HL-60 (cell line): Measurements from ENCODE around the gene BEST2.

Experiments used
- GABPA ChIP-seq: IDR thresholded peaks from 2 replicates; pipeline ENCODE4 v1.6.1; 2012; ENCODE audit warnings: low read depth
- SPI1 ChIP-seq: IDR thresholded peaks from 2 replicates; pipeline ENCODE4 v1.6.1; 2012; ENCODE audit warnings: low read depth, mild to moderate bottlenecking, borderline replicate concordance
- TF ChIP-seq, protein P1 (sequence below): IDR thresholded peaks from one replicate; pipeline ENCODE4 v1.5.1; 2011; ENCODE audit warnings: low read length, control low read depth, inconsistent platforms; ENCODE audit not compliant: insufficient read depth
- TF ChIP-seq, protein P2 (sequence below): IDR thresholded peaks from 2 replicates; pipeline ENCODE4 v1.6.1; 2012; ENCODE audit warnings: low read depth; ENCODE audit not compliant: insufficient replicate concordance

DNA sequence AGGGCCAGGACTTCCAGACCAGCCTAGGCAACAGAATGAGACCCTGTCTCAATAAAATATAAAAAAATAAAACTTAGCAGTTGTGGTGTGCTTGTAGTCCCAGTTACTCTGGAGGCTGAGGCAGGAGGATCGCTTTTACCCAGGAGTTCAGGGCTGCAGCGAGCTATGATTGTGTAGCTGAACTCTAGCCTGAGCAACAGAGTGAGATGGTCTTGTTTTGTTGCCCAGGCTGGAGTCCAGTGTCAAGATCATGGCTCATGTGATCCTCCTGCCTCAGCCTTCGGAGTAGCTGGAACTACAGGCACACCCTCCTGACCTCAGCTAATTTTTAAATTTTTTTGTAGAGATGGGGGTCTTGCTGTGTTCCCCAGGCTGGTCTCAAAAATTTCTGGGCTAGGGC lies 35.4 kb downstream of the BEST2 start:
- TF ChIP-seq, protein P1, sequence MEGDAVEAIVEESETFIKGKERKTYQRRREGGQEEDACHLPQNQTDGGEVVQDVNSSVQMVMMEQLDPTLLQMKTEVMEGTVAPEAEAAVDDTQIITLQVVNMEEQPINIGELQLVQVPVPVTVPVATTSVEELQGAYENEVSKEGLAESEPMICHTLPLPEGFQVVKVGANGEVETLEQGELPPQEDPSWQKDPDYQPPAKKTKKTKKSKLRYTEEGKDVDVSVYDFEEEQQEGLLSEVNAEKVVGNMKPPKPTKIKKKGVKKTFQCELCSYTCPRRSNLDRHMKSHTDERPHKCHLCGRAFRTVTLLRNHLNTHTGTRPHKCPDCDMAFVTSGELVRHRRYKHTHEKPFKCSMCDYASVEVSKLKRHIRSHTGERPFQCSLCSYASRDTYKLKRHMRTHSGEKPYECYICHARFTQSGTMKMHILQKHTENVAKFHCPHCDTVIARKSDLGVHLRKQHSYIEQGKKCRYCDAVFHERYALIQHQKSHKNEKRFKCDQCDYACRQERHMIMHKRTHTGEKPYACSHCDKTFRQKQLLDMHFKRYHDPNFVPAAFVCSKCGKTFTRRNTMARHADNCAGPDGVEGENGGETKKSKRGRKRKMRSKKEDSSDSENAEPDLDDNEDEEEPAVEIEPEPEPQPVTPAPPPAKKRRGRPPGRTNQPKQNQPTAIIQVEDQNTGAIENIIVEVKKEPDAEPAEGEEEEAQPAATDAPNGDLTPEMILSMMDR, result no peak
- TF ChIP-seq, protein P2, sequence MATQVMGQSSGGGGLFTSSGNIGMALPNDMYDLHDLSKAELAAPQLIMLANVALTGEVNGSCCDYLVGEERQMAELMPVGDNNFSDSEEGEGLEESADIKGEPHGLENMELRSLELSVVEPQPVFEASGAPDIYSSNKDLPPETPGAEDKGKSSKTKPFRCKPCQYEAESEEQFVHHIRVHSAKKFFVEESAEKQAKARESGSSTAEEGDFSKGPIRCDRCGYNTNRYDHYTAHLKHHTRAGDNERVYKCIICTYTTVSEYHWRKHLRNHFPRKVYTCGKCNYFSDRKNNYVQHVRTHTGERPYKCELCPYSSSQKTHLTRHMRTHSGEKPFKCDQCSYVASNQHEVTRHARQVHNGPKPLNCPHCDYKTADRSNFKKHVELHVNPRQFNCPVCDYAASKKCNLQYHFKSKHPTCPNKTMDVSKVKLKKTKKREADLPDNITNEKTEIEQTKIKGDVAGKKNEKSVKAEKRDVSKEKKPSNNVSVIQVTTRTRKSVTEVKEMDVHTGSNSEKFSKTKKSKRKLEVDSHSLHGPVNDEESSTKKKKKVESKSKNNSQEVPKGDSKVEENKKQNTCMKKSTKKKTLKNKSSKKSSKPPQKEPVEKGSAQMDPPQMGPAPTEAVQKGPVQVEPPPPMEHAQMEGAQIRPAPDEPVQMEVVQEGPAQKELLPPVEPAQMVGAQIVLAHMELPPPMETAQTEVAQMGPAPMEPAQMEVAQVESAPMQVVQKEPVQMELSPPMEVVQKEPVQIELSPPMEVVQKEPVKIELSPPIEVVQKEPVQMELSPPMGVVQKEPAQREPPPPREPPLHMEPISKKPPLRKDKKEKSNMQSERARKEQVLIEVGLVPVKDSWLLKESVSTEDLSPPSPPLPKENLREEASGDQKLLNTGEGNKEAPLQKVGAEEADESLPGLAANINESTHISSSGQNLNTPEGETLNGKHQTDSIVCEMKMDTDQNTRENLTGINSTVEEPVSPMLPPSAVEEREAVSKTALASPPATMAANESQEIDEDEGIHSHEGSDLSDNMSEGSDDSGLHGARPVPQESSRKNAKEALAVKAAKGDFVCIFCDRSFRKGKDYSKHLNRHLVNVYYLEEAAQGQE, result no peak
- TF ChIP-seq SPI1 (no peak), GABPA (no peak)
